Stimulated activated memory B cell treated with anti-CD40 and anti-IgM and Interleukin-4, amounts not matched to agents 10 μg/mL and 1 μg/mL and 100 μg/mL, for 72 hours (primary cell): Measurements from ENCODE around the gene IFT25.

Experiments used
- ATAC-seq: fragments of 150-1000 bp; cut with Tn5 transposase; 2 replicates; pipeline ENCODE4 v1.10.0; 2021
- H3K27ac Mint-ChIP-seq: one replicate; pipeline ENCODE4 v1.8.0; 2022; ENCODE audit warnings: mild to moderate bottlenecking, mixed read lengths
- H3K27me3 Mint-ChIP-seq: one replicate; pipeline ENCODE4 v1.8.0; 2022; ENCODE audit warnings: mixed read lengths
- H3K36me3 Mint-ChIP-seq: one replicate; pipeline ENCODE4 v1.8.0; 2022; ENCODE audit warnings: mixed read lengths
- H3K4me1 Mint-ChIP-seq: one replicate; pipeline ENCODE4 v1.8.0; 2022; ENCODE audit warnings: mixed read lengths
- H3K4me3 Mint-ChIP-seq: one replicate; pipeline ENCODE4 v1.8.0; 2022; ENCODE audit warnings: mild to moderate bottlenecking, moderate library complexity, mixed read lengths
- H3K9me3 Mint-ChIP-seq: one replicate; pipeline ENCODE4 v1.8.0; 2022; ENCODE audit warnings: mixed read lengths

IFT25 gene

DNA sequence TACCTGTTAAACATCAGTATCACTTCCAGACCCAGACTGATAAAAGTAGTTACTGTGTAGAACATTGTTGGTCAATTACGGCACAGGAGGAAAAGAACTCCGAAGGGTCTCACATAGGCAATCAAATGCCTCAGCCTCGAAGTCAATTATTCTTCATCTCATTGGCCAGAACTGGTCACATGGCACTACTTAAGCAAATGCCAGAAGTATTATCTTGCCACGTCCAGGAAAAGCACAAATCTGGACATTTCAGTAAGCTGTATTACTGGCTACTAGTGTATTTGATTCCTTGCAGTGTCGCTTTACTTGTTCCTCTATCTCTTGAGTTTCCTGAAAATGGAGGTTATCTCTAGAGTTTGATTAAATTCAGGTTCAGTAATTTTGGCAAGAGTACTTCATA lies 27.2 kb downstream of the IFT25 start:
- Mint-ChIP-seq H3K36me3 (peaks cover 39% of the 10 kb centered on the region), H3K4me1 (no peaks in the 10 kb centered on the region), H3K9me3 (no peaks in the 10 kb centered on the region), H3K4me3 (no peak overlapping the region), H3K27ac (no peak overlapping the region), H3K27me3 (no peaks in the 10 kb centered on the region)
- no peak for ATAC-seq

DNA sequence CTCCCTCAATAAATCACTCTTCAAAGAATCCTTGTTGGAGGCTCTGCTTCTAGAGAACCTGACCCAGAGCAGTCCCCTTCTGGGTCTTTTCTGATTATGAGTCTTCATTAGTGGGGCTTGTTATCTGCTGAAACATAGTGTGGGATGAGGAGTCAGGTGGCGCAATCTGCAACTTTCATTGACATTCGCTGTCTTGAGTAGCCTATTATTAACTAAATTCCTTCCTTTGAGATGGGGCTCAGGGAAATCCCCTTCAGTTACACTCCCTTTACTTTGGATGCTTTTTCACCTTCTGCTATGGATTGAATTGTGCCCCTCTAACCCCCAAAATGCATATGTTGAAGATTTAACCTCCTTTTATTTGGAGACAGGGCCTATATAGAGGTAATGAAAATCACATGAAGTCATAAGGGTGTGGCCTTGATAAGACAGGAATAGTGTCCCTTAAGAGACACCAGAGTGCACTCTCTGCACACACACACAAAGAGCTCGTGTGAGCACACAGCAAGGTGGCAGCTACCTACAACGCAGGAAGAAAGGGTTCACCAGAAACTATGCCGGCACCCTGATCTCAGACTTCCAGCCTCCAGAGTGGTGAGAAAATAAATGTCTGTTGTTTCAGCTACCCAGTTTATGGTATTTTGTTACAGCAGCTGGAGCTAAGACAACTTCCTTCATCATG lies 32.0 kb downstream of the IFT25 start:
- no peak for ATAC-seq

DNA sequence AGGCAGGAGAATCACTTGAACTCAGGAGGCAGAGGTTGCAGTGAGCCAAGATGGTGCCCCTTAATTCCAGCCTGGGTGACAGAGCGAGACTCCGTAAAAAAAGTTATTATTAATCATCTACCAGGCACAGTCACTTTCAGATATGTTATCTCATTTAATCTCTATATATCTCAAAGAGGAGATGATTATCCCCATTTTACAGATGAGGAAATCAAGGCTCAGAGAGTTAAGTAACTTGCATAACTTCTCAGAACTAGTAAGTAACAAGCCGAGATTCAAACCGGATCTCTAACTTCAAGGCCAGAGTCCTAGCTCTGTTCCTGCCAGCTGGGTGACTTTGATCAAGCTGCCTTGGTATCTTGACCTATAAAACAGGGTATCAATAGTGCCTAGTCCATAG lies 34.1 kb downstream of the IFT25 start:
- H3K27ac Mint-ChIP-seq = no peak overlapping the region
- no peak for ATAC-seq
- H3K4me1 Mint-ChIP-seq = no peaks in the 10 kb centered on the region
- no peak overlapping the region for H3K4me3 Mint-ChIP-seq
- H3K27me3 Mint-ChIP-seq = no peaks in the 10 kb centered on the region
- peaks cover 14% of the 10 kb centered on the region for H3K36me3 Mint-ChIP-seq
- no peaks in the 10 kb centered on the region for H3K9me3 Mint-ChIP-seq

More for the DNA sequence above, 32.0 kb downstream of the IFT25 start:
- H3K4me1 Mint-ChIP-seq = no peaks in the 10 kb centered on the region
- H3K9me3 Mint-ChIP-seq = no peaks in the 10 kb centered on the region
- H3K36me3 Mint-ChIP-seq = peaks cover 24% of the 10 kb centered on the region
- no peak overlapping the region for H3K27ac Mint-ChIP-seq
- no peaks in the 10 kb centered on the region for H3K27me3 Mint-ChIP-seq
- H3K4me3 Mint-ChIP-seq = no peak overlapping the region

DNA sequence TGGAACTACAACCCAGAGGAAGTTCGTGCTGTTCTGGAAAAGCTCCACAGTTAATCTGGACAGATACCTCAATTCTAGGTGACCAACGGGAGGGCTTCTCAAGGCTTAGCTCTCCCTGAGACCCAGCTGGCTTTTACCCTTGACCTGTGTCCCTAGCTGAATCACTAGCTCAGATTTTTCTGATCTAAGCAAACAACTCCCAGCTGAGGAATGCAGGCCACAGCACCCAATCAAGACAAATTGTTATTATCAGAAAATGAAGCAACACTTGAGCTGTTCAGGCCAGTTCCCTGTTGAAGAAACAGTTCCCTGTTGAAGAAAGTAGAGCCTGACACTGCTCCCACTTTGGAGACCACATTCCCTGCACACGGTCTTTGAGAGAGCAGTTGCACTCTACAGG lies 35.6 kb downstream of the IFT25 start:
- Mint-ChIP-seq H3K4me1 (no peaks in the 10 kb centered on the region), H3K27me3 (no peaks in the 10 kb centered on the region), H3K36me3 (peaks cover 7% of the 10 kb centered on the region), H3K4me3 (no peak overlapping the region), H3K9me3 (no peaks in the 10 kb centered on the region), H3K27ac (no peak overlapping the region)
- ATAC-seq = no peak

DNA sequence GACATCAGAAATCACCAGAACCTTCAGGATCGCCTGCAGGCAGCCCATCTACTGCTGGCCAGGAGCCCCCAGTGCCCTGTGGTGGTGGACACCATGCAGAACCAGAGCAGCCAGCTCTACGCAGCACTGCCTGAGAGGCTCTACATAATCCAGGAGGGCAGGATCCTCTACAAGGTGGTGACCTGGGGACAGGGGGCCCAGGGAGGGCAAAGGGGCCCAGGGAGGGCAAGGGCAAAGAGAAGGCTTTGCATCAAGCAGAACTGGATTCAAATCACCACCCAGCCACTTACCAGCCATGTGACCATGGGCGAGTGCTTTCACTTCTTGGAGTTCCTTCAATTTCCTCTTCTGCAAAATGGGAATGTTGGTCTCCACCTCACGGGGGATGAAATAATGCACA lies 39.4 kb downstream of the IFT25 start:
- no peak for ATAC-seq
- peaks cover 5% of the 10 kb centered on the region for H3K36me3 Mint-ChIP-seq
- no peak overlapping the region for H3K27ac Mint-ChIP-seq
- H3K9me3 Mint-ChIP-seq = no peaks in the 10 kb centered on the region
- no peaks in the 10 kb centered on the region for H3K4me1 Mint-ChIP-seq
- no peak overlapping the region for H3K4me3 Mint-ChIP-seq
- no peaks in the 10 kb centered on the region for H3K27me3 Mint-ChIP-seq

DNA sequence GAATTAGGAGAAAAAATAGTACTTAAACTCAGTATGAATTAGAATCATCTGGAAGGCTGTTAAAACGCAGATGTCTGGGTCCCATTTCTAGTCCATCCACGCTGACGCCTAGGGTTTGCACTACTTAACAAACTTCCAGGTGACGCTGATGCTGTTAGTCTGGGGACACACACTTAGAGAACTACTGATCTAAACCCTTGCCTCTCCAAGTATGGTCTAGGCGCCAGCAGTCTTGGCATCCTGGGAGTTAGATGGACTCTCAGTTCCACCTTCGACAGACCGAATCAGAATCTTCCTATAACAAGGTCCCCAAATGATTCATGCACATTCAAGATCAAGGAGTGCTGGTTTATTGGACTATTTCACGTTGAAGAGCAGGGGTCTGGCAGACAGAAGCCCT lies 40.0 kb downstream of the IFT25 start:
- H3K27me3 Mint-ChIP-seq = no peaks in the 10 kb centered on the region
- H3K27ac Mint-ChIP-seq = no peak overlapping the region
- H3K4me3 Mint-ChIP-seq = no peak overlapping the region
- no peaks in the 10 kb centered on the region for H3K4me1 Mint-ChIP-seq
- H3K36me3 Mint-ChIP-seq = peaks cover 5% of the 10 kb centered on the region
- no peaks in the 10 kb centered on the region for H3K9me3 Mint-ChIP-seq
- no peak for ATAC-seq

DNA sequence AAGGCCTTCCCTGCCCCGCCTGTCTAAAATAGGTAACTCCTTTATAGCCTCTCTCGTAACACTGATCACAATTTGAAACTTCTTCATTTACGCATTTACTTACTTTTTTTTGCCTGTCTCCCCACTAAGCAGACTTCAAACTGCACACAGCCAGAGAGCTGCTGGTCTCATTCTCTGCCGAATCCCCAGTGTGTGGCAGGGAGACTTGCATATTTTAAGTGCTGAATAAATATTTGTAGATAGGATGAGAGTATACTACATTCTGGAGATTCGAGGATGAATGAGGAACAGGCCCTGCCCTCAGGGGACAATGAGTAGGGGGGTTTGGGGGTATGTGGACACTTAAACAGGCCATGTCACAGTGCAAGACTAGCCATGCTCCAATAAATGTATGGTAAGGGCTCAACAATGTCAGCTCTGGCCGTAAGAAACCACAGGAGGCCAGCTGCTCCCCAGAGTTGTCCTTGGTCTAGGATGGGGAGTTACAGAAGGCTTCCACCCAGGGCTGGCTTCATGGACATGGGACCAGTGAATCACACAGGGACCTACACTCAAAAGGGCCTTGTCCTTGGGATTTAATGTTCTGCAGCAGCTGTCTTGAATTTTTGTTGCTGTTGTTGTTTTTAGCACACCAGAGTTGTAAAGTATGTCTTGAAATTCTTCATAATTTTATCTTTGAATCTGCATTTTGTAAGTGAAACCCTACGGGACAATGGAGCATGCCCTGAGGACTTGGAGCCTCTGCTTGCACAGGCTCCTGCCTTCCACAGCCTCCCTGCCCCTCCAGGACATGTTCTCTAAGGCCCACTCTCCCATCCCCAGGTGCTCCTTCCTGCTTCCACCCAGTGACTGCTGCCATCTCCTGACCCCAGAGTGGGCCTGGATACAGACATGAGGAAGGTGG lies 43.0 kb downstream of the IFT25 start:
- Mint-ChIP-seq H3K27me3 (no peaks in the 10 kb centered on the region), H3K27ac (no peak overlapping the region), H3K36me3 (peaks cover 5% of the 10 kb centered on the region), H3K4me1 (no peaks in the 10 kb centered on the region), H3K9me3 (no peaks in the 10 kb centered on the region), H3K4me3 (no peak overlapping the region)
- no peak for ATAC-seq

DNA sequence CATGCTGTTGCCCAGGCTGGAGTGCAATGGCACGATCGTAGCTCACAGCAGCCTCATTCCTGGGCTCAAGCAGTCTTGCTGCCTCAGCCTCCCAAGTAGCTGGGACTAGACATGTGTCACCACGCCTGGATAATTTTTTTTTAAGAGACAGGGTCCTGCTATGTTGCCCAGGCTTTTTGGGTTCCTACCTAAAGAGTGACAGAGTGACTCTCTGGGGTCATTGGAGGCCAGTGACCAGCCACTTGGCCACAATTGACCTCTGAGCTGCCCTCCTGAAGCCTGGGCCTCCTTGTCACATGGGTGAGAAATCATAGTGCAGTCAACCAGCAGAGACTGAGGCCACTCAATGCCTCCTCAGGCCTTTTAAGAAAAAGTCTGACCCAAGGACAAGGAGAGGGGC lies 45.8 kb downstream of the IFT25 start:
- no peaks in the 10 kb centered on the region for H3K9me3 Mint-ChIP-seq
- H3K4me3 Mint-ChIP-seq = no peak overlapping the region
- ATAC-seq = no peak
- H3K36me3 Mint-ChIP-seq = peaks cover 2% of the 10 kb centered on the region
- no peaks in the 10 kb centered on the region for H3K4me1 Mint-ChIP-seq
- H3K27ac Mint-ChIP-seq = no peak overlapping the region
- peaks cover 13% of the 10 kb centered on the region for H3K27me3 Mint-ChIP-seq

DNA sequence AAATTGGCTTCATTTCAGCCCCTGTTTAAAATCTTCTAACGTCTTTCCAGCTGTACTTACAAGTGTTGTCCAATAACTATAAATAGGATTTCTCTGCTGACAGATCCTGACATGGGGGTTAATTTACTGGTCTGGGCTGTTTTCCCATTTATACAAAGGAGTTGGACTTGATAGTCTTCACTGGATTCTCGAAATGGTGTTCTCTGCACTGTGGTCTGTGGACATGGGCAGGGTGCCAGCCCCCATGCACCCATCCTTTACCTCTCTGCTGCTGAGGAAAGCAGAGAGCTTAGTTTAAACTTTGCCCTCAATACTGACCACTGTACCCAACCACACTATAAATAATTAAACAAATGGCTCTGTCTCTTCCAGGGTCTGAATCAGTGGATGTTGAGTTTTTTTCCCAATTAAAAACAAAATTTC lies 46.3 kb downstream of the IFT25 start:
- no peaks in the 10 kb centered on the region for H3K9me3 Mint-ChIP-seq
- H3K27me3 Mint-ChIP-seq = peaks cover 13% of the 10 kb centered on the region
- ATAC-seq = no peak
- no peaks in the 10 kb centered on the region for H3K4me1 Mint-ChIP-seq
- H3K36me3 Mint-ChIP-seq = no peaks in the 10 kb centered on the region
- H3K4me3 Mint-ChIP-seq = no peak overlapping the region
- H3K27ac Mint-ChIP-seq = no peak overlapping the region

DNA sequence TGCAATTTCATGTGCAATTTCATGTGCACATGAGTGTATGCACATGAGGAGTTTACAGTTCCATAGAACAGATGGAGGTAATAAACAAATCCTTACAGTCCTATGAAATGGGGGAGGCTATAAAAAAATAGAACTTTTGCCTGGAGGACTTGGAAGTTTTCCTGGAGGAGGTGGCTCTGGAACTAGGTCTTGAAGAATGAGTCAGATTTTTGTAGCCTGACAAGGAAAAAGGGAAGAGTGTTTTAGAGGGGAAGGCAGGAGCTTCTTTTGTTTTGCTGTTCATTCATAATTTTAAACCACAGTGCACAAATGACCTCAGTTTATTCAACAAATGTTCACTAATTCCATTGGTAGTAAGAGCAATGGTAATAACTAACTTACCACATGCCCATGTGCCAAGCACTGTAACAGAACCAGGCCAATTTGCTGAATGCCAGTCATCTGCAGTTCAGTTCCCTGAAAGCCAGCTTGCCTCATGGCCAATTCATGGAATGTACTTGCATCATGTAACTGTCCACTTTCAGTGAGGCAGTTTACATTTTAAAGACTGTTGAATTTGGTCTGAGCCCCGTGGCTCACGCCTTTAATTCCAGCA lies 48.8 kb downstream of the IFT25 start:
- Mint-ChIP-seq H3K27ac (no peak overlapping the region), H3K4me3 (no peak overlapping the region), H3K4me1 (no peaks in the 10 kb centered on the region), H3K27me3 (peaks cover 13% of the 10 kb centered on the region), H3K36me3 (no peaks in the 10 kb centered on the region), H3K9me3 (no peaks in the 10 kb centered on the region)
- ATAC-seq = no peak

DNA sequence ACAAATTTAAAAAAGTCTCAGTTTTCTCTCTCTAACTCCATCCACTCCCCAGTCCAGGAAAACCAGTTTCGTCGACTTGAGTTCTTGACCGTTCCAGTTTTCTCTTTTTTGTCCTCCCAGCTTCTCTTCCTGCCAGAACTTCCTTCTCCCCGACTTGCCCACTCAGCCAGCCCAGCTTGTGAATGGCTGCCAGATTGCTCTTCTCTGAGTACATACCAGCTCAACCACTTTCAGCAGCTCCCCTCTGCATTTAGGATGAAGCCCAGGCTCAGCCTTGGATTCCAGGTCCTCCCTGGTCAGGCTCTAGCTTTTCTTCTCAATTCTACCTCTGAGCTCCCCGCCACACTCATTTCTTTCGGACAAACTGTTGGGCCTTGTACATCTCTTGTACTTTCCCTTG lies 50.1 kb downstream of the IFT25 start:
- Mint-ChIP-seq H3K4me3 (no peak overlapping the region), H3K4me1 (peaks cover 3% of the 10 kb centered on the region), H3K27me3 (peaks cover 13% of the 10 kb centered on the region), H3K9me3 (no peaks in the 10 kb centered on the region), H3K36me3 (no peaks in the 10 kb centered on the region), H3K27ac (no peak overlapping the region)
- no peak for ATAC-seq

DNA sequence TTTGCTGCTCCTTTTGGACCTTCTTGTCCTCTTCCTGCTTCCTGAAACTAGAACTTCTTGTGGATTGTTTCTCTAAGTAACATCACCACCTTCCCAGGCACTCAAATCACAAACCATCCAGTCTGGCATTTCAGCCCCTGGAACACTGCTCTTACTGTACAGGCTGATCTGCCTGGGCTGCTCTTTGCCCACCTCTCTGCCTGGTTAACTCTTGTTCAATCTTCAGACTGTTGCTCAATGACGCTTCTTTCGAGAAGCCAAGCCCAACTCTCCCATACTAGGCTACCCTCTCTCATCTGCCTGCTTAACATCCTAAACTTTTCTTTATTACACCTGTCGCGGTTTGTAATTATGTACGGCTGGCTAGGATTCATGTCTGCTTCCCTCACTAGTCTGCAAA lies 50.9 kb downstream of the IFT25 start:
- Mint-ChIP-seq H3K4me1 (peaks cover 11% of the 10 kb centered on the region), H3K27ac (no peak overlapping the region), H3K9me3 (no peaks in the 10 kb centered on the region), H3K36me3 (no peaks in the 10 kb centered on the region), H3K27me3 (peaks cover 13% of the 10 kb centered on the region), H3K4me3 (no peak overlapping the region)
- no peak for ATAC-seq

DNA sequence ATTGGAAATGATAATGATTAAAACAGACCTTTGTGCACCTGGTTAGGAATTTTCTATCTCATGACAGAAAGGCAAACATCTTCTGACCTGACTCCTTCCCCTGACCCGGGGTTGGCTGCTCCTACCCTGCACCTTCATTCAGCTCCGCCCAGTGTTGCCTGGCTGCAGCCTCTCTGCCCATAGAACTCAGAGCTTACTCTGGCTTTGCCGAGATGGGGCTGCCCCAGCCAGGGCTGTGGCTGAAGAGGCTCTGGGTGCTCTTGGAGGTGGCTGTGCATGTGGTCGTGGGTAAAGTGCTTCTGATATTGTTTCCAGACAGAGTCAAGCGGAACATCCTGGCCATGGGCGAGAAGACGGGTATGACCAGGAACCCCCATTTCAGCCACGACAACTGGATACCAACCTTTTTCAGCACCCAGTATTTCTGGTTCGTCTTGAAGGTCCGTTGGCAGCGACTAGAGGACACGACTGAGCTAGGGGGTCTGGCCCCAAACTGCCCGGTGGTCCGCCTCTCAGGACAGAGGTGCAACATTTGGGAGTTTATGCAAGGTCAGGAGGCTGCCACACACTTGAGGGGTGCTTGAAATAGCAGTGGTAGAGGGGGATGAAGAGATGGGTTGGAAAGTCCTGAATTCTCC lies 51.4 kb downstream of the IFT25 start, which contains the start of gene DIO1:
Gene DIO1, plus strand, starts transcription at position 189 of the 638 bp plus-strand sequence. Its CDS starts 24 bp downstream, at position 213.
- peaks cover 13% of the 10 kb centered on the region for H3K27me3 Mint-ChIP-seq
- H3K4me3 Mint-ChIP-seq = no peak within 1 kb of the TSS
- no peak within 1 kb of the TSS for H3K27ac Mint-ChIP-seq
- ATAC-seq = no peak
- H3K36me3 Mint-ChIP-seq = no peaks in the 10 kb centered on the region
- H3K4me1 Mint-ChIP-seq = peaks cover 13% of the 10 kb centered on the region
- no peaks in the 10 kb centered on the region for H3K9me3 Mint-ChIP-seq

DNA sequence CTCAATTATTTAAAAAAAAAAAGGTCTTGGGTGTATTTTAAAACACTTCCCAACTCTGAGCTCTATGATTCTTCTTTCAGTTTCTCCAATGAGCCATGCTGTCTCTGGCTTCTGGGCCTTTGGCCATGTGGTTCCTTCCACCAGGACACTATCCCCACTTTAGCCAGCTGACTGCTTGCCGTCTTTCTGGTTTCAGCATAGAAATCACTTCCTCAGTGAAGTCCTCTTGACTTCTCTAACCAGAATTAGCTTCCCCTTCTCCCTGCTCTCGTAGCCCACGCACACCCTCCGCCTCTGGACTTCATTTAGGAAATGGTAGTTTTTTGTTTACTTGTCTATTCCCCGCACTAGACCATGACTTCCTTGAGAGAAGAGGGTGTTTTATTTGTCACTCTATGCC lies 52.6 kb downstream of the IFT25 start:
- no peaks in the 10 kb centered on the region for H3K9me3 Mint-ChIP-seq
- H3K36me3 Mint-ChIP-seq = no peaks in the 10 kb centered on the region
- H3K4me3 Mint-ChIP-seq = no peak overlapping the region
- no peak for ATAC-seq
- H3K27me3 Mint-ChIP-seq = peaks cover 13% of the 10 kb centered on the region
- no peak overlapping the region for H3K27ac Mint-ChIP-seq
- H3K4me1 Mint-ChIP-seq = peaks cover 23% of the 10 kb centered on the region

DNA sequence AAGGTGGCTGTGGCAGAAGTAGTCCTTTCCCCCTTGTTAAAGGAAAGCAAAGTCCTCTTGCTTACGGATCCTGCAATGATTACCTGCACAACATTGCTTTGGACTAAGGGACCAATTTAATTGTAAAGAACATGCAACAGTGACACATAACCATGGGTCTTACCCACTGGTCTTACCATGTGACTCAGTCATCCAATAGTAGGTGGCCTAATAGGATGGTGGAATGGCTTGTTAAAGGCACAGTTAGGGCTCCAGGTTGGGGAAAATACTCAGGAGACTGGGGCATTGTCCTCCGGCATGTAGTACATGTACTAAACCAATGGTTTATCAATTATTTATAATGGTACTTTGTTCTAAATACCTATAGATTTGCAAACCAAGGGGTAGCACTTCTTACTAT lies 53.8 kb downstream of the IFT25 start:
- H3K27ac Mint-ChIP-seq = no peak overlapping the region
- no peak for ATAC-seq
- no peak overlapping the region for H3K4me3 Mint-ChIP-seq

More for the DNA sequence above, 53.8 kb downstream of the IFT25 start:
- Mint-ChIP-seq H3K36me3 (no peaks in the 10 kb centered on the region), H3K9me3 (no peaks in the 10 kb centered on the region), H3K27me3 (peaks cover 13% of the 10 kb centered on the region), H3K4me1 (peaks cover 23% of the 10 kb centered on the region)
